ENCODE results near the gene CEMP1.

The CEMP1 gene

GRCh38 chr16:2496223-2497115 is 34.7 kb downstream of the CEMP1 start:
- Histone ChIP-seq H3K9me3 (ENCODE audit: control insufficient read depth in 2 of 2, low read length in 2 of 2) (no peaks in the 10 kb centered on the region), H3K9ac (ENCODE audit: low read depth in 1 of 2, low read length in 2 of 2) (no peak overlapping the region), H3K4me3 (ENCODE audit: low read length in 2 of 2) (no peak overlapping the region), H3K27ac (ENCODE audit: low read depth in 2 of 2, low read length in 2 of 2) (no peak overlapping the region), H3K4me1 (ENCODE audit: control insufficient read depth in 2 of 2, insufficient read depth in 2 of 2, low read length in 2 of 2) (peaks cover 4 to 11% of the 10 kb centered on the region in 2 donors), H3K36me3 (ENCODE audit: control insufficient read depth in 2 of 2, insufficient read depth in 2 of 2, low read length in 2 of 2) (peaks cover 6 to 14% of the 10 kb centered on the region in 2 donors), H3K27me3 (ENCODE audit: control insufficient read depth in 2 of 2, insufficient read depth in 2 of 2, low read length in 2 of 2) (no peaks in the 10 kb centered on the region)

GRCh38 chr16:2495041-2495440 is 36.2 kb downstream of the CEMP1 start:
- H3K4me3 ChIP-seq (ENCODE audit: low read length in 2 of 2) = no peak overlapping the region
- peaks cover 6 to 14% of the 10 kb centered on the region in 2 donors for H3K36me3 ChIP-seq (ENCODE audit: control insufficient read depth in 2 of 2, insufficient read depth in 2 of 2, low read length in 2 of 2)
- H3K9me3 ChIP-seq (ENCODE audit: control insufficient read depth in 2 of 2, low read length in 2 of 2) = no peaks in the 10 kb centered on the region
- no peak overlapping the region for H3K9ac ChIP-seq (ENCODE audit: low read depth in 1 of 2, low read length in 2 of 2)
- H3K4me1 ChIP-seq (ENCODE audit: control insufficient read depth in 2 of 2, insufficient read depth in 2 of 2, low read length in 2 of 2) = peaks cover 3 to 11% of the 10 kb centered on the region in 2 donors
- no peaks in the 10 kb centered on the region for H3K27me3 ChIP-seq (ENCODE audit: control insufficient read depth in 2 of 2, insufficient read depth in 2 of 2, low read length in 2 of 2)
- H3K27ac ChIP-seq (ENCODE audit: low read depth in 2 of 2, low read length in 2 of 2) = no peak overlapping the region

GRCh38 chr16:2494616-2495015 is 36.6 kb downstream of the CEMP1 start:
- Histone ChIP-seq H3K36me3 (ENCODE audit: control insufficient read depth in 2 of 2, insufficient read depth in 2 of 2, low read length in 2 of 2) (peaks cover 6 to 14% of the 10 kb centered on the region in 2 donors), H3K9me3 (ENCODE audit: control insufficient read depth in 2 of 2, low read length in 2 of 2) (no peaks in the 10 kb centered on the region), H3K27me3 (ENCODE audit: control insufficient read depth in 2 of 2, insufficient read depth in 2 of 2, low read length in 2 of 2) (no peaks in the 10 kb centered on the region), H3K27ac (ENCODE audit: low read depth in 2 of 2, low read length in 2 of 2) (no peak overlapping the region), H3K9ac (ENCODE audit: low read depth in 1 of 2, low read length in 2 of 2) (no peak overlapping the region), H3K4me1 (ENCODE audit: control insufficient read depth in 2 of 2, insufficient read depth in 2 of 2, low read length in 2 of 2) (peaks cover 3 to 11% of the 10 kb centered on the region in 2 donors), H3K4me3 (ENCODE audit: low read length in 2 of 2) (no peak overlapping the region)

- H3K4me1 ChIP-seq (ENCODE audit: control insufficient read depth in 2 of 2, insufficient read depth in 2 of 2, low read length in 2 of 2) = peaks cover 3 to 11% of the 10 kb centered on the region in 2 donors
- H3K9ac ChIP-seq (ENCODE audit: low read depth in 1 of 2, low read length in 2 of 2) = no peak overlapping the region
- H3K27ac ChIP-seq (ENCODE audit: low read depth in 2 of 2, low read length in 2 of 2) = no peak overlapping the region
- H3K4me3 ChIP-seq (ENCODE audit: low read length in 2 of 2) = no peak overlapping the region
- H3K9me3 ChIP-seq (ENCODE audit: control insufficient read depth in 2 of 2, low read length in 2 of 2) = no peaks in the 10 kb centered on the region
- H3K27me3 ChIP-seq (ENCODE audit: control insufficient read depth in 2 of 2, insufficient read depth in 2 of 2, low read length in 2 of 2) = no peaks in the 10 kb centered on the region
- H3K36me3 ChIP-seq (ENCODE audit: control insufficient read depth in 2 of 2, insufficient read depth in 2 of 2, low read length in 2 of 2) = peaks cover 6 to 14% of the 10 kb centered on the region in 2 donors
Measured at GRCh38 chr16:2493605-2494004, 37.6 kb downstream of the CEMP1 start.

GRCh38 chr16:2492292-2492691 is 38.9 kb downstream of the CEMP1 start:
- H3K4me1 ChIP-seq (ENCODE audit: control insufficient read depth in 2 of 2, insufficient read depth in 2 of 2, low read length in 2 of 2) = peaks cover 7 to 9% of the 10 kb centered on the region in 2 donors
- H3K27me3 ChIP-seq (ENCODE audit: control insufficient read depth in 2 of 2, insufficient read depth in 2 of 2, low read length in 2 of 2) = no peaks in the 10 kb centered on the region
- no peak overlapping the region for H3K27ac ChIP-seq (ENCODE audit: low read depth in 2 of 2, low read length in 2 of 2)
- H3K4me3 ChIP-seq (ENCODE audit: low read length in 2 of 2) = no peak overlapping the region
- H3K36me3 ChIP-seq (ENCODE audit: control insufficient read depth in 2 of 2, insufficient read depth in 2 of 2, low read length in 2 of 2) = peaks cover 6 to 14% of the 10 kb centered on the region in 2 donors
- H3K9ac ChIP-seq (ENCODE audit: low read depth in 1 of 2, low read length in 2 of 2) = peak overlapping the region; percentile 24 to 42
- H3K9me3 ChIP-seq (ENCODE audit: control insufficient read depth in 2 of 2, low read length in 2 of 2) = no peaks in the 10 kb centered on the region

- Histone ChIP-seq H3K4me1 (ENCODE audit: control insufficient read depth in 2 of 2, insufficient read depth in 2 of 2, low read length in 2 of 2) (peaks cover 12 to 15% of the 10 kb centered on the region in 2 donors), H3K27me3 (ENCODE audit: control insufficient read depth in 2 of 2, insufficient read depth in 2 of 2, low read length in 2 of 2) (no peaks in the 10 kb centered on the region), H3K4me3 (ENCODE audit: low read length in 2 of 2) (no peak overlapping the region), H3K27ac (ENCODE audit: low read depth in 2 of 2, low read length in 2 of 2) (no peak overlapping the region), H3K9me3 (ENCODE audit: control insufficient read depth in 2 of 2, low read length in 2 of 2) (no peaks in the 10 kb centered on the region), H3K9ac (ENCODE audit: low read depth in 1 of 2, low read length in 2 of 2) (no peak overlapping the region), H3K36me3 (ENCODE audit: control insufficient read depth in 2 of 2, insufficient read depth in 2 of 2, low read length in 2 of 2) (peaks cover 0 to 2% of the 10 kb centered on the region in 2 donors)
Measured at GRCh38 chr16:2490190-2491105, 40.8 kb downstream of the CEMP1 start.

GRCh38 chr16:2489581-2489980 is 41.6 kb downstream of the CEMP1 start:
- no peak overlapping the region for H3K27ac ChIP-seq (ENCODE audit: low read depth in 2 of 2, low read length in 2 of 2)
- no peaks in the 10 kb centered on the region for H3K9me3 ChIP-seq (ENCODE audit: control insufficient read depth in 2 of 2, low read length in 2 of 2)
- peaks cover 0 to 2% of the 10 kb centered on the region in 2 donors for H3K36me3 ChIP-seq (ENCODE audit: control insufficient read depth in 2 of 2, insufficient read depth in 2 of 2, low read length in 2 of 2)
- no peak overlapping the region for H3K9ac ChIP-seq (ENCODE audit: low read depth in 1 of 2, low read length in 2 of 2)
- H3K27me3 ChIP-seq (ENCODE audit: control insufficient read depth in 2 of 2, insufficient read depth in 2 of 2, low read length in 2 of 2) = no peaks in the 10 kb centered on the region
- H3K4me1 ChIP-seq (ENCODE audit: control insufficient read depth in 2 of 2, insufficient read depth in 2 of 2, low read length in 2 of 2) = peaks cover 12 to 15% of the 10 kb centered on the region in 2 donors
- no peak overlapping the region for H3K4me3 ChIP-seq (ENCODE audit: low read length in 2 of 2)

GRCh38 chr16:2487903-2488531 is 43.2 kb downstream of the CEMP1 start:
- no peak overlapping the region for H3K4me3 ChIP-seq (ENCODE audit: low read length in 2 of 2)

GRCh38 chr16:2487517-2487842 is 43.7 kb downstream of the CEMP1 start:
- Histone ChIP-seq H3K27ac (ENCODE audit: low read depth in 2 of 2, low read length in 2 of 2) (no peak overlapping the region), H3K9me3 (ENCODE audit: control insufficient read depth in 2 of 2, low read length in 2 of 2) (no peaks in the 10 kb centered on the region), H3K36me3 (ENCODE audit: control insufficient read depth in 2 of 2, insufficient read depth in 2 of 2, low read length in 2 of 2) (no peaks in the 10 kb centered on the region), H3K4me3 (ENCODE audit: low read length in 2 of 2) (no peak overlapping the region), H3K9ac (ENCODE audit: low read depth in 1 of 2, low read length in 2 of 2) (no peak overlapping the region), H3K4me1 (ENCODE audit: control insufficient read depth in 2 of 2, insufficient read depth in 2 of 2, low read length in 2 of 2) (peaks cover 14 to 19% of the 10 kb centered on the region in 2 donors), H3K27me3 (ENCODE audit: control insufficient read depth in 2 of 2, insufficient read depth in 2 of 2, low read length in 2 of 2) (no peaks in the 10 kb centered on the region)

More at GRCh38 chr16:2487903-2488531, 43.2 kb downstream of the CEMP1 start:
- peaks cover 13 to 15% of the 10 kb centered on the region in 2 donors for H3K4me1 ChIP-seq (ENCODE audit: control insufficient read depth in 2 of 2, insufficient read depth in 2 of 2, low read length in 2 of 2)
- H3K36me3 ChIP-seq (ENCODE audit: control insufficient read depth in 2 of 2, insufficient read depth in 2 of 2, low read length in 2 of 2) = no peaks in the 10 kb centered on the region
- H3K9me3 ChIP-seq (ENCODE audit: control insufficient read depth in 2 of 2, low read length in 2 of 2) = no peaks in the 10 kb centered on the region
- no peaks in the 10 kb centered on the region for H3K27me3 ChIP-seq (ENCODE audit: control insufficient read depth in 2 of 2, insufficient read depth in 2 of 2, low read length in 2 of 2)
- H3K27ac ChIP-seq (ENCODE audit: low read depth in 2 of 2, low read length in 2 of 2) = no peak overlapping the region
- H3K9ac ChIP-seq (ENCODE audit: low read depth in 1 of 2, low read length in 2 of 2) = no peak overlapping the region
